Calu3 (cell line): Measurements from ENCODE around the gene TNFAIP2. TPM values are rescaled to one million over a fixed set of nuclear protein-coding genes. Genes with fewer than 3 reads are reported as not detected.
"Not testable (repeated sequence)": the region's sequence is repeated elsewhere in the genome, so short reads cannot be mapped to it uniquely, and the experiment has no call there.

Source experiments
- BruUV-seq: library from RNA; stranded (reverse); fragments of 400-500 nt; replicated peaks from 2 replicates; lab custom pipeline; 2021; lab: Mats Ljungman, UMichigan
- CTCF ChIA-PET: fragments of 300-600 bp; sonication (Branson Sonifier 250); formaldehyde crosslinking; loops from one replicate; lab custom pipeline; 2022; ENCODE audit warnings: antibody characterized with exemption; lab: Charles Lee
- DNase-seq: peaks from one replicate; pipeline ENCODE4 v3.0.0; 2022
- H3K27ac Mint-ChIP-seq: one replicate; pipeline ENCODE4 v1.8.0; 2022; ENCODE audit warnings: mixed read lengths; ENCODE audit not compliant: unreplicated experiment
- H3K27me3 Mint-ChIP-seq: one replicate; pipeline ENCODE4 v1.8.0; 2022; ENCODE audit warnings: mixed read lengths; ENCODE audit not compliant: unreplicated experiment
- H3K36me3 Mint-ChIP-seq: one replicate; pipeline ENCODE4 v1.8.0; 2022; ENCODE audit warnings: mild to moderate bottlenecking, moderate library complexity, mixed read lengths; ENCODE audit not compliant: insufficient read depth, unreplicated experiment
- H3K4me1 Mint-ChIP-seq: one replicate; pipeline ENCODE4 v1.8.0; 2022; ENCODE audit warnings: mild to moderate bottlenecking, low read depth, mixed read lengths; ENCODE audit not compliant: unreplicated experiment
- H3K4me3 Mint-ChIP-seq: one replicate; pipeline ENCODE4 v1.8.0; 2022; ENCODE audit warnings: mild to moderate bottlenecking, low read depth, moderate library complexity, mixed read lengths; ENCODE audit not compliant: unreplicated experiment
- H3K9me3 Mint-ChIP-seq: one replicate; pipeline ENCODE4 v1.8.0; 2022; ENCODE audit warnings: low read depth, mixed read lengths; ENCODE audit not compliant: unreplicated experiment
- intact Hi-C: fragments of 100-400 bp; cut with micrococcal nuclease; formaldehyde crosslinking; loops from one replicate; pipeline ENCODE4 v1.10.0; 2022; ENCODE audit not compliant: unreplicated experiment
- total RNA-seq: library from RNA; stranded (reverse); gene quantifications from 2 replicates; pipeline ENCODE4 v1.2.3, GENCODE V29; 2022
- TF ChIP-seq, protein P1 (sequence below): fragments of 200-600 bp; IDR thresholded peaks from one replicate; pipeline ENCODE4 v1.8.0; 2022; ENCODE audit warnings: antibody characterized with exemption; ENCODE audit not compliant: unreplicated experiment

Gene TNFAIP2
- total RNA-seq, 1 experiment from 2014 or later: 195 TPM

DNA sequence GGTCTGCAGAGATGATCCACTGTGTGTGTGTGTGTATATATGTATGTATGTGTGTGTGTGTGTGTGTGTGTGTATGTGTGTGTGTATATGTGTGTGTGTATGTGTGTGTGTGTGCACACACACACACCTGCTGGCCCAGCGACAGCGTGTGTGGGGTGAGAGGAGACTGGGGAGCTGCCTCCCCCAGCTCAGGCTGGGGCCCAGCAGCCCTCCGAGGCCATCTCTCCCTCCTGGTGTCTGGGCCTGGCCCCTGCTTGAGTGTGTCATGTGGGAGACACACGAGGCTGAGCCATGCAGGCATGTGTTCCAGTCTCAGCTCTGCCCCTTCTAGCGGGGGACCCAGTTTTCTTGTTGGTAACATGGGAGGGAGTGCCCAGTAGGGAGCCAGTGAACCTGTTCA, 10.0 kb upstream of the TNFAIP2 start:
- no peak for DNase-seq
- no peak overlapping the region for H3K27ac Mint-ChIP-seq
- intact Hi-C loops: no loop called here
- TF ChIP-seq, protein P1, sequence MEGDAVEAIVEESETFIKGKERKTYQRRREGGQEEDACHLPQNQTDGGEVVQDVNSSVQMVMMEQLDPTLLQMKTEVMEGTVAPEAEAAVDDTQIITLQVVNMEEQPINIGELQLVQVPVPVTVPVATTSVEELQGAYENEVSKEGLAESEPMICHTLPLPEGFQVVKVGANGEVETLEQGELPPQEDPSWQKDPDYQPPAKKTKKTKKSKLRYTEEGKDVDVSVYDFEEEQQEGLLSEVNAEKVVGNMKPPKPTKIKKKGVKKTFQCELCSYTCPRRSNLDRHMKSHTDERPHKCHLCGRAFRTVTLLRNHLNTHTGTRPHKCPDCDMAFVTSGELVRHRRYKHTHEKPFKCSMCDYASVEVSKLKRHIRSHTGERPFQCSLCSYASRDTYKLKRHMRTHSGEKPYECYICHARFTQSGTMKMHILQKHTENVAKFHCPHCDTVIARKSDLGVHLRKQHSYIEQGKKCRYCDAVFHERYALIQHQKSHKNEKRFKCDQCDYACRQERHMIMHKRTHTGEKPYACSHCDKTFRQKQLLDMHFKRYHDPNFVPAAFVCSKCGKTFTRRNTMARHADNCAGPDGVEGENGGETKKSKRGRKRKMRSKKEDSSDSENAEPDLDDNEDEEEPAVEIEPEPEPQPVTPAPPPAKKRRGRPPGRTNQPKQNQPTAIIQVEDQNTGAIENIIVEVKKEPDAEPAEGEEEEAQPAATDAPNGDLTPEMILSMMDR: no peak
- peaks cover 56% of the 10 kb centered on the region for H3K4me1 Mint-ChIP-seq
- BruUV-seq: no TSS peak
- CTCF ChIA-PET: interaction anchor here (0.9 kb wide), 1 partner anchor 8 kb away, joined by 3 read pairs; no protein-coding TSS in a partner anchor
- H3K27me3 Mint-ChIP-seq: no peaks in the 10 kb centered on the region
- peaks cover 19% of the 10 kb centered on the region for H3K36me3 Mint-ChIP-seq
- no peaks in the 10 kb centered on the region for H3K9me3 Mint-ChIP-seq
- H3K4me3 Mint-ChIP-seq: no peak overlapping the region

DNA sequence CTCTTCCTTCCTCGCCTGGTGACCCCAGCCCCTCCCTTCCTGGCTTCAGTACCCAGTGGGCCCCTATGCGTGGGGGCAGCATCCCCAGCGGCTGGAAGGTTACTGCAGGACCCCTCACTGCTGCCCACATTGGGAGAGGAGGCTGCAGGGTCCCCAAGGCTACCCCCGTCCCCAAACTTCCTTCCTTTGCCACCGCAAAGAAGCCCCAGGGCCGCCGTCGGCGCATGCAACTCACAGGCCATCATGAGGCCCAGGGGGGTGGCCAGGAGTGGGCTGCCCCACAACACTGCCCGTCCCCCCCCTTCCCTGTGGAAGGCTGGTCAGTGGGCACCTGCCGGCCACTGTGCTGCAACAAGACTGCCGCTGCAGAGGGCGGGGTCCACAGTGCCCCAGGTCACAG, 9.5 kb upstream of the TNFAIP2 start:
- H3K27ac Mint-ChIP-seq: no peak overlapping the region
- H3K4me3 Mint-ChIP-seq: no peak overlapping the region
- intact Hi-C loops: no loop called here
- H3K27me3 Mint-ChIP-seq: no peaks in the 10 kb centered on the region
- CTCF ChIA-PET: no interaction called here
- TF ChIP-seq, protein P1: no peak
- DNase-seq: no peak
- peaks cover 21% of the 10 kb centered on the region for H3K36me3 Mint-ChIP-seq
- no TSS peak for BruUV-seq
- no peaks in the 10 kb centered on the region for H3K9me3 Mint-ChIP-seq
- H3K4me1 Mint-ChIP-seq: peaks cover 56% of the 10 kb centered on the region

DNA sequence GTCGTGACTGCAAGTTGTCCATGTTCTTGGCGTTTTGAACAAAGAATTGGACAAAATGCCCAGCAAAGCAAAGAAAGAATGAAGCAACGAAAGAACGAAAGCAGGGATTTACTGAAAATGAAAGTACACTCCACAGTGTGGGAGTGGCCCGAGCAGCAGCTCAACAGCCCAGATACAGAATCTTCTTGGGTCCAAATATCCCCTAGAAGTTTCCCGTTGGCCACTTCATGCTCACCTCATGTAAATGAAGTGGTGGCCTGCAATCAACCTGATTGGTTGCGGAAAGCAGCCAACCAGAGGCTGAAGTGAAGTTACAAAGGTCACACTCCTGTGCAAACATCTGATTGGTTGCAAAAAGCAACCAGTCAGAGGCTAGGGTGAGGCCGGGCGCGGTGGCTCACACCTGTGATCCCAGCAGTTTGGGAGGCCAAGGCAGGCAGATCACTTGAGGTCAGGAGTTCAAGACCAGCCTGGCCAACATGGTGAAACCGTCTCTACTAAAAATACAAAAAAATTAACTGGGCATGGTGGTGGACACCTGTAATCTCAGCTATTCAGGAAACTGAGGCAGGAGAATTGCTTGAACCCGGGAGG, 8.1 kb upstream of the TNFAIP2 start:
- BruUV-seq: not testable (repeated sequence)

DNA sequence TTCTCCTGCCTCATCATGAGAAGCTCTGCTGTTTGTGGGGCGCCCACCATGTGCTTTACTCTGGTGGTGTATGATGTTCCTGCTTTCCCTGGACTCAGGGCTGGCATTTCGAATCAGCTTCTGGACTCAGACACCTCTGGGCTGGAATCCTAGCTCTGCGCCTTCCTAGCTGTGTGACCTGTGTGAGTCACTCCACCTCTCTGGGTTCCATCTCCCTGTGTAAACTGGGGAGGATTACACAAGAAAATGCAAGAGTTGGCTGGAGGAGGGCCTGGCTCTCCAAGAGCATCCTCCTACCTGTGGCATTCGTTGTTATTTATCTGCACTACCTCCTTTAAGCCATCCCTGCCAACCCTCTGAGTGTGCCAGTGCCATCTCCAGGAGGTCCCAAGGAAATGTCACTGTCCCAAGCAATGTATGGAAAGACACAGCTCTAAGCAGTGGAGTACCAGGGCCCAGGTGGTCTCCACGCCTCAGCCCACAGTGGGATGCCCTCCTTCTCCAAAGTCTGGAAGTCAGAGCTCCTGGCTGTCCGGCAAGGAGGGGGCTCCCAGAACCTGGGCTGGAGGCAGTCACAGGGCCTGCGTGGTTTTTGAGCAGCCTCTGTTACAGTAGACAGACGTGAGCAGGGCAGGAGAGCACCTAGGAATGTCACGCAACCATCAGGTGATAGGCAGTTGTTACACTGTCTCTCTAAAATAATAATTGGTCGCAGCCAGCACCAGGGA, 7.3 kb upstream of the TNFAIP2 start:
- no peaks in the 10 kb centered on the region for H3K27me3 Mint-ChIP-seq
- CTCF ChIA-PET: no interaction called here
- no peaks in the 10 kb centered on the region for H3K9me3 Mint-ChIP-seq
- peaks cover 42% of the 10 kb centered on the region for H3K4me1 Mint-ChIP-seq
- no peak for DNase-seq
- BruUV-seq: no TSS peak
- H3K27ac Mint-ChIP-seq: no peak overlapping the region
- peaks cover 17% of the 10 kb centered on the region for H3K36me3 Mint-ChIP-seq
- intact Hi-C loops: no loop called here
- no peak overlapping the region for H3K4me3 Mint-ChIP-seq
- TF ChIP-seq, protein P1: no peak

More for the DNA sequence above, 8.1 kb upstream of the TNFAIP2 start:
- peaks cover 21% of the 10 kb centered on the region for H3K36me3 Mint-ChIP-seq
- H3K27ac Mint-ChIP-seq, CTCF ChIA-PET, DNase-seq, H3K9me3 Mint-ChIP-seq, H3K4me3 Mint-ChIP-seq, intact Hi-C loops, H3K27me3 Mint-ChIP-seq: not testable (repeated sequence)
- H3K4me1 Mint-ChIP-seq: peaks cover 50% of the 10 kb centered on the region
